Nephron (organoid): Measurements from ENCODE around the gene SLC9A3.

Experiments
- H3K27ac Mint-ChIP-seq, 3 experiments: 2 replicates each; pipeline ENCODE4 v1.8.0; 2020; ENCODE audit warnings: mixed read lengths in 3 of 3, mild to moderate bottlenecking in 2 of 3, moderate library complexity in 1 of 3
- H3K27me3 Mint-ChIP-seq: 2 replicates; pipeline ENCODE4 v1.8.0; 2021; ENCODE audit warnings: low read depth, mild to moderate bottlenecking, moderate library complexity, mixed read lengths
- H3K36me3 Mint-ChIP-seq: 2 replicates; pipeline ENCODE4 v1.8.0; 2020; ENCODE audit warnings: low read depth, mixed read lengths
- H3K4me1 Mint-ChIP-seq: 2 replicates; pipeline ENCODE4 v1.8.0; 2020; ENCODE audit warnings: mixed read lengths
- H3K4me3 Mint-ChIP-seq, 3 experiments: 2 replicates each; pipeline ENCODE4 v1.8.0; 2020; ENCODE audit warnings: mild to moderate bottlenecking in 3 of 3, mixed read lengths in 3 of 3, moderate library complexity in 2 of 3
- H3K9me3 Mint-ChIP-seq: 2 replicates; pipeline ENCODE4 v1.8.0; 2020; ENCODE audit warnings: mixed read lengths
- TF ChIP-seq, protein P1 (sequence below), 3 experiments: fragments of 200-600 bp; sonication (generic); IDR thresholded peaks; one replicate each; pipeline ENCODE4 v1.5.0; 2021; ENCODE audit warnings: antibody characterized with exemption in 3 of 3; ENCODE audit not compliant: unreplicated experiment in 3 of 3

SLC9A3 gene

DNA sequence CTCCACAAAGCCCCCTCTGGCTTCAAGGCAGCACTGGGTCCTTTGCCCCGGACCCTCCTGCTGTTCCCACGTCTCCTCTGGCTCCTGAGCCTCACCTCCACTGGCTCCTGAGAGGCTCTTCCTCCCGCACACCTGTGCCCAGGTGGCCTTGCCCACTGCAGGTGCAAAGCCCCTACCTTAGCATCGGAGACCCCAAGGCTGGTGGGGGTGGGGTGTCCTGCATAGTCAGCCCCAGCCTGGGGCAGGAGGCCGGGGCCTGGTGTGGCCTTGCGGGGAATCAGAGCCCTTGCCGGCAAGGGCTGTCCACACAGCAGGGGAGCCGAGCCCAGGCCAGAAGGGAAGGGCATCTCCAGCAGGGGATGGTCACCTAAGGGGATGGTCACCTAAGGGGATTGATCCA lies 46.6 kb upstream of the SLC9A3 start:
- Mint-ChIP-seq H3K36me3 (no peaks in the 10 kb centered on the region), H3K9me3 (peaks cover 20% of the 10 kb centered on the region), H3K4me1 (no peaks in the 10 kb centered on the region), H3K27me3 (peaks cover 37% of the 10 kb centered on the region), H3K4me3 (no peak overlapping the region), H3K27ac (no peak overlapping the region)
- TF ChIP-seq, protein P1, sequence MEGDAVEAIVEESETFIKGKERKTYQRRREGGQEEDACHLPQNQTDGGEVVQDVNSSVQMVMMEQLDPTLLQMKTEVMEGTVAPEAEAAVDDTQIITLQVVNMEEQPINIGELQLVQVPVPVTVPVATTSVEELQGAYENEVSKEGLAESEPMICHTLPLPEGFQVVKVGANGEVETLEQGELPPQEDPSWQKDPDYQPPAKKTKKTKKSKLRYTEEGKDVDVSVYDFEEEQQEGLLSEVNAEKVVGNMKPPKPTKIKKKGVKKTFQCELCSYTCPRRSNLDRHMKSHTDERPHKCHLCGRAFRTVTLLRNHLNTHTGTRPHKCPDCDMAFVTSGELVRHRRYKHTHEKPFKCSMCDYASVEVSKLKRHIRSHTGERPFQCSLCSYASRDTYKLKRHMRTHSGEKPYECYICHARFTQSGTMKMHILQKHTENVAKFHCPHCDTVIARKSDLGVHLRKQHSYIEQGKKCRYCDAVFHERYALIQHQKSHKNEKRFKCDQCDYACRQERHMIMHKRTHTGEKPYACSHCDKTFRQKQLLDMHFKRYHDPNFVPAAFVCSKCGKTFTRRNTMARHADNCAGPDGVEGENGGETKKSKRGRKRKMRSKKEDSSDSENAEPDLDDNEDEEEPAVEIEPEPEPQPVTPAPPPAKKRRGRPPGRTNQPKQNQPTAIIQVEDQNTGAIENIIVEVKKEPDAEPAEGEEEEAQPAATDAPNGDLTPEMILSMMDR (IDR thresholded peaks at IDR 0.05; ENCODE audit: unreplicated experiment in 3 of 3), result no peak

DNA sequence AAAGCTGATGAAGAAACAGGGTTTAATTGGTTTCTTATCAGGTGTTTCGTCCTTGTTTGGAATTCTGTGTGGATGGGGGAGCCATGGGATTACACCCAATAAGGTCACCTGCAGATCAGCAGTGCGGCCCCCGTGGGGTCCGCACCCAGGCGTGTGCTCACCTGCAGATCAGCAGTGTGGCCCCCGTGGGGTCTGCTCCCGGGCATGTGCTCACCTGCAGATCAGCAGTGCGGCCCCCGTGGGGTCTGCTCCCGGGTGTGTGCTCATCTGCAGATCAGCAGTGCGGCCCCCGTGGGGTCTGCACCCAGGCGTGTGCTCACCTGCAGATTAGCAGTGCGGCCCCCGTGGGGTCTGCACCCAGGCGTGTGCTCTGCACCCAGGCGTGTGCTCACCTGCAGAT lies 46.2 kb upstream of the SLC9A3 start:
- Mint-ChIP-seq H3K36me3 (no peaks in the 10 kb centered on the region), H3K27ac (no peak overlapping the region), H3K4me1 (no peaks in the 10 kb centered on the region), H3K9me3 (peaks cover 16% of the 10 kb centered on the region), H3K27me3 (peaks cover 35% of the 10 kb centered on the region), H3K4me3 (no peak overlapping the region)
- TF ChIP-seq, protein P1 (IDR thresholded peaks at IDR 0.05; ENCODE audit: unreplicated experiment in 3 of 3), result no peak

DNA sequence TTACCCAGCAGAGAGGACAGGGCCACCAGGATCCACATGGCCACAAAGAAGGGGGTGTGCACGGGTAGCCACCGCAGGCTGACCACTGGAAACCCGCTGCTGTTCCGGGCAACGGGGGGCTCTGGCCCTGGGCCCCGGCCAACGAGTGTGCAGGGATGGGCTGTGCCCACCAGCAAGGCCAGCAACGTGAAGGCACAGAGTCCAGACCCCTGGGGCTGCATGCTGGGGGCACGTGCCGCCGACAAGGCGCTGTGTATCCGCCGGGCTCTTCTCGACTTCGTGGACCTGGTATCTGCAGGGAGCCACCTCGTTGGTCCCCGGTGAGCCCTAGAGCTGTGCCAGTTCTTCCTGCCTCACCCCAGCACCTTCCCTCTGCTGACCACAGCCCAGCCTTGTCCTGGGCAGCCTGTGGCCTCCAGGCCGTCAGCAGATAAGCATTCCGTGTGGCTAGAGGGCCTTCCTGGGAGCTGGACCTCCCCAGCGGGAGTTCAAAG lies 45.7 kb upstream of the SLC9A3 start:
- Mint-ChIP-seq H3K9me3 (peaks cover 10% of the 10 kb centered on the region), H3K4me3 (no peak overlapping the region), H3K36me3 (no peaks in the 10 kb centered on the region), H3K27me3 (peaks cover 33% of the 10 kb centered on the region), H3K27ac (no peak overlapping the region), H3K4me1 (no peaks in the 10 kb centered on the region)
- TF ChIP-seq, protein P1 (IDR thresholded peaks at IDR 0.05; ENCODE audit: unreplicated experiment in 3 of 3), result no peak

GRCh38 chr5:569358-569867 lies 45.2 kb upstream of the SLC9A3 start:
- peaks cover 9% of the 10 kb centered on the region for H3K9me3 Mint-ChIP-seq
- no peak overlapping the region for H3K4me3 Mint-ChIP-seq
- H3K4me1 Mint-ChIP-seq, result no peaks in the 10 kb centered on the region
- no peak overlapping the region for H3K27ac Mint-ChIP-seq
- H3K27me3 Mint-ChIP-seq, result peaks cover 33% of the 10 kb centered on the region
- H3K36me3 Mint-ChIP-seq, result no peaks in the 10 kb centered on the region
- TF ChIP-seq, protein P1 (IDR thresholded peaks at IDR 0.05; ENCODE audit: unreplicated experiment in 3 of 3), result no peak

DNA sequence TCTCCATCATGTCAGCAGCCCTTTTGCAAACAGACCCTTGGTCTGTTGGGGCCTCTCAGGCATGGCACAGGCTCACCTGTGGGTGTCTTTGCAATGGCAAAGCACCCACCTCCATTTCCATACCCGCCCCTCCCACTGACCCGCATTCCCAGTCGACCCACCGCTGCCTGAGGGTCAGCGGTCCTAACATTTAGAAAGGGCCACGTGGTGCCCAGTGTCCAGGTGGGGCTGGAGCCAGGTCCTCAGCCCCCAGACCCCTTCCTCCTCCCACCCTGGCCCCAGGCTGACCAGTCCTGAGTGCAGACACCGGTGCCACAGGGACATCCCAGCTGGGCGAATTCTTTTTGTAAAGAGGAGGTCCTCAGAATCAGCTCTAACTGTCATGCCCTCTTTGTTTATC lies 44.6 kb upstream of the SLC9A3 start:
- peaks cover 33% of the 10 kb centered on the region for H3K27me3 Mint-ChIP-seq
- no peak overlapping the region for H3K27ac Mint-ChIP-seq
- H3K36me3 Mint-ChIP-seq, result no peaks in the 10 kb centered on the region
- TF ChIP-seq, protein P1 (IDR thresholded peaks at IDR 0.05; ENCODE audit: unreplicated experiment in 3 of 3), result no peak
- H3K4me1 Mint-ChIP-seq, result no peaks in the 10 kb centered on the region
- no peak overlapping the region for H3K4me3 Mint-ChIP-seq
- peaks cover 9% of the 10 kb centered on the region for H3K9me3 Mint-ChIP-seq

DNA sequence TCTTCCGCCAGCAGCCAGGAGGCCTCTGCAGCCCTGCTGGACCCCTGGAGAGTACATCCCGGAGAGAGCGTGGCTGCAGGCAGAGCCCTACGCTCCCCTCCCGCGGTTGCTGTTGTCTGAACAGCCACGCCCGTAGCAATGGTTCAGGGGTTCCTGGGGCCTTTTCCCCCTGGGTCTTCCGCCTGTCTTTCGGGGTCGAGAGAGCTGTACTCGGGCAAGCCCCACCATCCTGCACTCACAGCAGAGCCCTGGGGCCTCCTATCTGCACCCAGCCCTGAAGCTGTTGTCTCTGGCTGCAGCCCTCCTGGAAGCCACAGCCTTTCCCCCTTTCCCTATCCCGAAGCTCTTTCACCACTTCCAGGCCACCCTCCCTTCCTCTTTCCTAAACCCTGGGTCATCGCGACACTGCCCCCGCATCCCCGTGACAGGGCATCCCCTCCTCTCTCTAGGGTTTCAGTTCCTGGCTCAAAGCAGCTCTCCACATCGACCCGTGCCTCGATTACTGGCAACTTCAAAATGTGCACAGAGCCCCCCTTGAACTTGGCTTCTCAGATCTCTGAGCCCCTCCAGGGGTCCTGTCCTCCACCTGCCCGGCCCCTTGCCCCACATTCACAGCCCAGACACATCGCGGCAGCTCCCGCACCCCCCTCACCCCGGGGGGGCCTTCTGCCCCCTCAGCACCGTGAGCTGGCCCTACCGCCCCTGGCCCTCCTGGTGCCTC lies 44.0 kb upstream of the SLC9A3 start:
- H3K27me3 Mint-ChIP-seq, result peaks cover 29% of the 10 kb centered on the region
- H3K27ac Mint-ChIP-seq, result no peak overlapping the region
- H3K4me3 Mint-ChIP-seq, result no peak overlapping the region
- peaks cover 9% of the 10 kb centered on the region for H3K9me3 Mint-ChIP-seq
- no peaks in the 10 kb centered on the region for H3K36me3 Mint-ChIP-seq
- TF ChIP-seq, protein P1 (IDR thresholded peaks at IDR 0.05; ENCODE audit: unreplicated experiment in 3 of 3), result no peak
- no peaks in the 10 kb centered on the region for H3K4me1 Mint-ChIP-seq
